Hepatic stellate cell (primary cell): ENCODE measurements around the gene LTN1.

Experiments
- DNase-seq: peaks from one replicate; pipeline ENCODE4 v3.0.0; 2011; ENCODE audit warnings: low spot score

LTN1 gene

DNA sequence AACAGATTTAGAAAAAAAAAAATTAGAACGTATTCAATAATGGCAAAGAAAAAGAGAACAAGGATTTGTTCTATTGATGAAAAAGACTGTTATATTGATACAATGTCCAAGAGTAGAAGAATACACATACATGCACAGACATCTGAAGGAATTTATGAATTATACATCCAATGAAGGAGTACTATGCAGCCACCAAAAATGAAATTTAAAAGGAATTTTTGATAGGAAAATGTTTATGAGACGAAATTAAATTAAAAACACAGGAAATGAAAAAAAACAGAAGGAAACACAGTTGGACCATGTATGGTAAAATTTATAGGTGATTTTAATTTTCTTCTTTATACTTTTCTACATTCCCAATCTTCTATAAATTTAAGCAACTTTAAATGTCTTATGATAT, 110.3 kb downstream of the LTN1 start:
- DNase-seq = no peak
